NCI-H82 treated with DMSO at 0.1 percent for 48 hours (cell line): Measurements from ENCODE around the gene ADIG.

Experiments
- DNase-seq: peaks from one replicate; lab custom pipeline; 2025; ENCODE audit not compliant: unreplicated experiment; lab: John Stamatoyannopoulos, UW

Gene ADIG

GRCh38 chr20:38581013-38581412 lies at the start of gene ADIG:
Gene ADIG, plus strand, starts transcription at chr20:38581197. Its CDS starts 54 bp downstream, at chr20:38581251.
- DNase-seq, result no peak

- DNase-seq, result no peak
Measured at GRCh38 chr20:38534756-38535155, 46.2 kb upstream of the ADIG start.

GRCh38 chr20:38536310-38536709 lies 44.7 kb upstream of the ADIG start:
- no peak for DNase-seq

- DNase-seq, result no peak
Measured at GRCh38 chr20:38537176-38537575, 43.8 kb upstream of the ADIG start.

GRCh38 chr20:38538789-38539188 lies 42.2 kb upstream of the ADIG start:
- no peak for DNase-seq

GRCh38 chr20:38543014-38543906 lies 37.7 kb upstream of the ADIG start:
- DNase-seq, result no peak

GRCh38 chr20:38545771-38546170 lies 35.2 kb upstream of the ADIG start:
- DNase-seq, result no peak

- no peak for DNase-seq
Measured at GRCh38 chr20:38547288-38548085, 33.5 kb upstream of the ADIG start.

GRCh38 chr20:38548356-38549083 lies 32.5 kb upstream of the ADIG start:
- no peak for DNase-seq

GRCh38 chr20:38550274-38550673 lies 30.7 kb upstream of the ADIG start:
- DNase-seq, result no peak

GRCh38 chr20:38551056-38551626 lies 29.9 kb upstream of the ADIG start:
- DNase-seq, result no peak

- no peak for DNase-seq
Measured at GRCh38 chr20:38554986-38555385, 26.0 kb upstream of the ADIG start.

GRCh38 chr20:38555395-38555794 lies 25.6 kb upstream of the ADIG start:
- DNase-seq, result no peak

GRCh38 chr20:38557174-38557573 lies 23.8 kb upstream of the ADIG start:
- DNase-seq, result no peak

- DNase-seq, result no peak
Measured at GRCh38 chr20:38558596-38559360, 22.2 kb upstream of the ADIG start.

GRCh38 chr20:38559764-38560163 lies 21.2 kb upstream of the ADIG start:
- no peak for DNase-seq

GRCh38 chr20:38563802-38564431 lies 17.1 kb upstream of the ADIG start:
- DNase-seq, result no peak

GRCh38 chr20:38564680-38565079 lies 16.3 kb upstream of the ADIG start:
- DNase-seq, result no peak

- no peak for DNase-seq
Measured at GRCh38 chr20:38566036-38566598, 14.9 kb upstream of the ADIG start.
